ENCODE results near the gene SPPL2B. TPM values are rescaled to one million over a fixed set of nuclear protein-coding genes. Genes with fewer than 3 reads are reported as not detected.

SPPL2B gene
- total and polyA plus RNA-seq, 4 donors: 9.5 to 34.6 (median 21.4) TPM

GRCh38 chr19:2329149-2329478, 630 bp downstream of the SPPL2B start:
- H3K9ac ChIP-seq (ENCODE audit: low read depth in 1 of 2, low read length in 2 of 2): peak overlapping the region in 1 of 2 donors; percentile 84
- peaks cover 0 to 4% (median 0%) of the 10 kb centered on the region in 4 donors for H3K36me3 ChIP-seq (ENCODE audit: control insufficient read depth in 4 of 4, insufficient read depth in 3 of 4, low read depth in 1 of 4, low read length in 3 of 4)
- peak overlapping the region; percentile 86 to 96 (median 90) for H3K4me3 ChIP-seq (ENCODE audit: low read depth in 1 of 3, low read length in 3 of 3)
- H3K9me3 ChIP-seq (ENCODE audit: control insufficient read depth in 4 of 4, low read length in 3 of 4): no peaks in the 10 kb centered on the region
- TF ChIP-seq YY1 (IDR thresholded peaks at IDR 0.05) (no peak), ZBTB33 (IDR thresholded peaks at IDR 0.05) (no peak), EGR1 (IDR thresholded peaks at IDR 0.05; ENCODE audit: low read depth in 2 of 2) (no peak), REST (IDR thresholded peaks at IDR 0.05) (no peak), JUND (IDR thresholded peaks at IDR 0.05) (no peak), ATF3 (IDR thresholded peaks at IDR 0.05) (no peak), HNF4G (IDR thresholded peaks at IDR 0.05) (no peak)
- H3K27ac ChIP-seq (ENCODE audit: low read depth in 1 of 2, low read length in 2 of 2): peak overlapping the region in 1 of 2 donors; percentile 62
- peaks cover 16 to 40% (median 33%) of the 10 kb centered on the region in 4 donors for H3K4me1 ChIP-seq (ENCODE audit: control insufficient read depth in 4 of 4, insufficient read depth in 4 of 4, low read length in 3 of 4)
- no peaks in the 10 kb centered on the region for H3K27me3 ChIP-seq (ENCODE audit: control insufficient read depth in 4 of 4, insufficient read depth in 4 of 4, low read length in 3 of 4)
- WGBS: 6% methylated on average over 16 of the region's 16 CpGs
- DNase-seq (ENCODE audit: low spot score): no peak

GRCh38 chr19:2329501-2329916, 1.0 kb downstream of the SPPL2B start:
- no peaks in the 10 kb centered on the region for H3K27me3 ChIP-seq (ENCODE audit: control insufficient read depth in 4 of 4, insufficient read depth in 4 of 4, low read length in 3 of 4)
- H3K9ac ChIP-seq (ENCODE audit: low read depth in 1 of 2, low read length in 2 of 2): no peak overlapping the region
- peak overlapping the region in 2 of 3 donors; percentile 86 to 90 for H3K4me3 ChIP-seq (ENCODE audit: low read depth in 1 of 3, low read length in 3 of 3)
- 72% methylated on average over 13 of the region's 13 CpGs for WGBS
- no peak overlapping the region for H3K27ac ChIP-seq (ENCODE audit: low read depth in 1 of 2, low read length in 2 of 2)
- DNase-seq (ENCODE audit: low spot score): no peak
- TF ChIP-seq HNF4A (conservative IDR thresholded peaks at IDR 0.05): no peak
- TF ChIP-seq RAD21 (IDR thresholded peaks at IDR 0.05): no peak
- no peak for TF ChIP-seq TAF1 (conservative IDR thresholded peaks at IDR 0.05)
- no peak for TF ChIP-seq FOXA1 (IDR thresholded peaks at IDR 0.05)
- TF ChIP-seq GABPA (IDR thresholded peaks at IDR 0.05 in 1 of 2, conservative IDR thresholded peaks at IDR 0.05 in 1 of 2): no peak
- peaks cover 0 to under 1% (median 0%) of the 10 kb centered on the region in 4 donors for H3K36me3 ChIP-seq (ENCODE audit: control insufficient read depth in 4 of 4, insufficient read depth in 3 of 4, low read depth in 1 of 4, low read length in 3 of 4)
- peaks cover 16 to 40% (median 33%) of the 10 kb centered on the region in 4 donors for H3K4me1 ChIP-seq (ENCODE audit: control insufficient read depth in 4 of 4, insufficient read depth in 4 of 4, low read length in 3 of 4)
- H3K9me3 ChIP-seq (ENCODE audit: control insufficient read depth in 4 of 4, low read length in 3 of 4): no peaks in the 10 kb centered on the region

GRCh38 chr19:2330255-2330631, 1.8 kb downstream of the SPPL2B start:
- Histone ChIP-seq H3K27ac (ENCODE audit: low read depth in 1 of 2, low read length in 2 of 2) (peak overlapping the region in 1 of 2 donors; percentile 7), H3K9me3 (ENCODE audit: control insufficient read depth in 4 of 4, low read length in 3 of 4) (no peaks in the 10 kb centered on the region), H3K9ac (ENCODE audit: low read depth in 1 of 2, low read length in 2 of 2) (no peak overlapping the region), H3K4me3 (ENCODE audit: low read depth in 1 of 3, low read length in 3 of 3) (no peak overlapping the region), H3K36me3 (ENCODE audit: control insufficient read depth in 4 of 4, insufficient read depth in 3 of 4, low read depth in 1 of 4, low read length in 3 of 4) (no peaks in the 10 kb centered on the region), H3K27me3 (ENCODE audit: control insufficient read depth in 4 of 4, insufficient read depth in 4 of 4, low read length in 3 of 4) (no peaks in the 10 kb centered on the region), H3K4me1 (ENCODE audit: control insufficient read depth in 4 of 4, insufficient read depth in 4 of 4, low read length in 3 of 4) (peaks cover 16 to 40% (median 33%) of the 10 kb centered on the region in 4 donors)
- TF ChIP-seq EGR1 (IDR thresholded peaks at IDR 0.05; ENCODE audit: low read depth in 2 of 2) (no peak), SP1 (IDR thresholded peaks at IDR 0.05) (no peak), NR2F2 (IDR thresholded peaks at IDR 0.05) (no peak), FOXA2 (IDR thresholded peaks at IDR 0.05) (no peak), FOXA1 (IDR thresholded peaks at IDR 0.05) (no peak), ATF3 (IDR thresholded peaks at IDR 0.05) (no peak), TAF1 (conservative IDR thresholded peaks at IDR 0.05) (no peak), GABPA (IDR thresholded peaks at IDR 0.05 in 1 of 2, conservative IDR thresholded peaks at IDR 0.05 in 1 of 2) (no peak), ZBTB33 (IDR thresholded peaks at IDR 0.05) (no peak), YY1 (IDR thresholded peaks at IDR 0.05) (no peak), REST (IDR thresholded peaks at IDR 0.05) (no peak), RAD21 (IDR thresholded peaks at IDR 0.05) (no peak)
- WGBS: 69% methylated on average over 10 of the region's 10 CpGs
- no peak for DNase-seq (ENCODE audit: low spot score)

Data from liver (tissue), 9 donors.